HCT116 (cell line): ENCODE measurements around the gene HGS.

ENCODE experiments used
- CBX3 ChIP-seq: IDR thresholded peaks from 2 replicates; pipeline ENCODE4 v1.6.1; 2012; ENCODE audit warnings: low read depth
- EGR1 ChIP-seq: IDR thresholded peaks from 2 replicates; pipeline ENCODE4 v1.6.1; 2012; ENCODE audit warnings: low read depth
- EZH2 ChIP-seq: fragments of 200-600 bp; sonication (generic); IDR thresholded peaks from 2 replicates; pipeline ENCODE4 v1.6.1; 2017; ENCODE audit warnings: antibody characterized with exemption, mixed run types
- EZH2phosphoT487 ChIP-seq: fragments of 200-600 bp; IDR thresholded peaks from 2 replicates; pipeline ENCODE4 v1.6.1; 2018; ENCODE audit warnings: antibody characterized with exemption, borderline replicate concordance
- FOSL1 ChIP-seq: IDR thresholded peaks from 2 replicates; pipeline ENCODE4 v1.6.1; 2012; ENCODE audit warnings: low read depth
- JUND ChIP-seq: IDR thresholded peaks from 2 replicates; pipeline ENCODE4 v1.6.1; 2012
- MAX ChIP-seq: IDR thresholded peaks from 2 replicates; pipeline ENCODE4 v1.6.1; 2012
- POLR2A ChIP-seq: IDR thresholded peaks from 2 replicates; pipeline ENCODE4 v1.7.0; 2011; ENCODE audit warnings: borderline replicate concordance; ENCODE audit not compliant: insufficient read depth, insufficient read length; ENCODE audit errors: extremely low read depth
- POLR2AphosphoS5 ChIP-seq: IDR thresholded peaks from 2 replicates; pipeline ENCODE4 v1.6.1; 2011; ENCODE audit warnings: mild to moderate bottlenecking, low read depth, low read length, moderate library complexity
- SP1 ChIP-seq: IDR thresholded peaks from 2 replicates; pipeline ENCODE4 v1.6.1; 2012; ENCODE audit warnings: low read depth
- TCF7L2 ChIP-seq: IDR thresholded peaks from 2 replicates; pipeline ENCODE4 v1.7.0; 2011; ENCODE audit warnings: borderline replicate concordance, inconsistent platforms; ENCODE audit not compliant: insufficient read depth, insufficient read length; ENCODE audit errors: extremely low read depth
- TF ChIP-seq, protein P1 (sequence below): IDR thresholded peaks from 2 replicates; pipeline ENCODE4 v1.6.1; 2012; ENCODE audit warnings: low read depth
- TF ChIP-seq, protein P2 (sequence below), 3 experiments: fragments of 200-600 bp in 1 of 3; sonication (generic) in 1 of 3; IDR thresholded peaks in 2 of 3; conservative IDR thresholded peaks in 1 of 3; 2 replicates each; pipeline ENCODE4 v1.5.1; 2012 to 2017; ENCODE audit warnings: low read depth in 2 of 3, low read length in 2 of 3, antibody characterized with exemption in 1 of 3, borderline replicate concordance in 1 of 3, control low read depth in 1 of 3, mild to moderate bottlenecking in 1 of 3, mixed read lengths in 1 of 3, mixed run types in 1 of 3, moderate library complexity in 1 of 3; ENCODE audit not compliant: insufficient read depth in 1 of 3

DNA sequence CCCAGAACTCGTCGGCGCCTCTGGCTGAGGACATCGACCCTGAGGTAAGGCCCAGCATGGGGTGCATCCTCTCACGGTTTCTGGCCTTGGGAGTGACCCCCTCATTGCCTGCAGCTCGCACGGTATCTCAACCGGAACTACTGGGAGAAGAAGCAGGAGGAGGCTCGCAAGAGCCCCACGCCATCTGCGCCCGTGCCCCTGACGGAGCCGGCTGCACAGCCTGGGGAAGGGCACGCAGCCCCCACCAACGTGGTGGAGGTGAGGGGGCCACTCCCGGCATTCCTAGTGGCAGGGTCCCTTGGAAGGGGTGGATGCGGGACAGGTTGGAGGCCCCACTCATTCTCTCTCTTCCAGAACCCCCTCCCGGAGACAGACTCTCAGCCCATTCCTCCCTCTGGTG lies 11.0 kb downstream of the HGS start:
- TF ChIP-seq JUND (no peak), POLR2AphosphoS5 (no peak), CBX3 (no peak), POLR2A (no peak), TCF7L2 (no peak), EGR1 (no peak), EZH2phosphoT487 (no peak), MAX (no peak), FOSL1 (no peak), EZH2 (no peak), SP1 (no peak)
- TF ChIP-seq, protein P1, sequence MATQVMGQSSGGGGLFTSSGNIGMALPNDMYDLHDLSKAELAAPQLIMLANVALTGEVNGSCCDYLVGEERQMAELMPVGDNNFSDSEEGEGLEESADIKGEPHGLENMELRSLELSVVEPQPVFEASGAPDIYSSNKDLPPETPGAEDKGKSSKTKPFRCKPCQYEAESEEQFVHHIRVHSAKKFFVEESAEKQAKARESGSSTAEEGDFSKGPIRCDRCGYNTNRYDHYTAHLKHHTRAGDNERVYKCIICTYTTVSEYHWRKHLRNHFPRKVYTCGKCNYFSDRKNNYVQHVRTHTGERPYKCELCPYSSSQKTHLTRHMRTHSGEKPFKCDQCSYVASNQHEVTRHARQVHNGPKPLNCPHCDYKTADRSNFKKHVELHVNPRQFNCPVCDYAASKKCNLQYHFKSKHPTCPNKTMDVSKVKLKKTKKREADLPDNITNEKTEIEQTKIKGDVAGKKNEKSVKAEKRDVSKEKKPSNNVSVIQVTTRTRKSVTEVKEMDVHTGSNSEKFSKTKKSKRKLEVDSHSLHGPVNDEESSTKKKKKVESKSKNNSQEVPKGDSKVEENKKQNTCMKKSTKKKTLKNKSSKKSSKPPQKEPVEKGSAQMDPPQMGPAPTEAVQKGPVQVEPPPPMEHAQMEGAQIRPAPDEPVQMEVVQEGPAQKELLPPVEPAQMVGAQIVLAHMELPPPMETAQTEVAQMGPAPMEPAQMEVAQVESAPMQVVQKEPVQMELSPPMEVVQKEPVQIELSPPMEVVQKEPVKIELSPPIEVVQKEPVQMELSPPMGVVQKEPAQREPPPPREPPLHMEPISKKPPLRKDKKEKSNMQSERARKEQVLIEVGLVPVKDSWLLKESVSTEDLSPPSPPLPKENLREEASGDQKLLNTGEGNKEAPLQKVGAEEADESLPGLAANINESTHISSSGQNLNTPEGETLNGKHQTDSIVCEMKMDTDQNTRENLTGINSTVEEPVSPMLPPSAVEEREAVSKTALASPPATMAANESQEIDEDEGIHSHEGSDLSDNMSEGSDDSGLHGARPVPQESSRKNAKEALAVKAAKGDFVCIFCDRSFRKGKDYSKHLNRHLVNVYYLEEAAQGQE: no peak
- TF ChIP-seq, protein P2, sequence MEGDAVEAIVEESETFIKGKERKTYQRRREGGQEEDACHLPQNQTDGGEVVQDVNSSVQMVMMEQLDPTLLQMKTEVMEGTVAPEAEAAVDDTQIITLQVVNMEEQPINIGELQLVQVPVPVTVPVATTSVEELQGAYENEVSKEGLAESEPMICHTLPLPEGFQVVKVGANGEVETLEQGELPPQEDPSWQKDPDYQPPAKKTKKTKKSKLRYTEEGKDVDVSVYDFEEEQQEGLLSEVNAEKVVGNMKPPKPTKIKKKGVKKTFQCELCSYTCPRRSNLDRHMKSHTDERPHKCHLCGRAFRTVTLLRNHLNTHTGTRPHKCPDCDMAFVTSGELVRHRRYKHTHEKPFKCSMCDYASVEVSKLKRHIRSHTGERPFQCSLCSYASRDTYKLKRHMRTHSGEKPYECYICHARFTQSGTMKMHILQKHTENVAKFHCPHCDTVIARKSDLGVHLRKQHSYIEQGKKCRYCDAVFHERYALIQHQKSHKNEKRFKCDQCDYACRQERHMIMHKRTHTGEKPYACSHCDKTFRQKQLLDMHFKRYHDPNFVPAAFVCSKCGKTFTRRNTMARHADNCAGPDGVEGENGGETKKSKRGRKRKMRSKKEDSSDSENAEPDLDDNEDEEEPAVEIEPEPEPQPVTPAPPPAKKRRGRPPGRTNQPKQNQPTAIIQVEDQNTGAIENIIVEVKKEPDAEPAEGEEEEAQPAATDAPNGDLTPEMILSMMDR (IDR thresholded peaks at IDR 0.05 in 2 of 3, conservative IDR thresholded peaks at IDR 0.05 in 1 of 3; ENCODE audit: borderline replicate concordance in 1 of 3, insufficient read depth in 1 of 3, low read depth in 2 of 3, low read length in 2 of 3): no peak
